Measurements from ENCODE around the gene MIPOL1. TPM values are rescaled to one million over a fixed set of nuclear protein-coding genes. Genes with fewer than 3 reads are reported as not detected.

MIPOL1 gene
- total and polyA plus RNA-seq, 10 donors: 0.50 to 15.5 (median 7.3) TPM

- Histone ChIP-seq H3K27me3 (replicated peaks in 1 of 7) (no peaks in the 10 kb centered on the region), H3K27ac (no peak overlapping the region), H3K36me3 (no peaks in the 10 kb centered on the region), H3K4me3 (no peak overlapping the region), H3K9me3 (no peaks in the 10 kb centered on the region), H3K4me1 (no peaks in the 10 kb centered on the region)
- intact Hi-C loops (cut with DNase I; ENCODE audit: low total_unique reads): no loop called here
- no peak for TF ChIP-seq POLR2AphosphoS5 (IDR thresholded peaks at IDR 0.05)
- DNase-seq: no peak
- WGBS, 5 donors: 84 to 98% (median 88%) methylated on average over 3 of the region's 3 CpGs
Observed at GRCh38 chr14:37247791-37248461, 50.2 kb downstream of the MIPOL1 start.

GRCh38 chr14:37251775-37252174 is 54.0 kb downstream of the MIPOL1 start:
- Histone ChIP-seq H3K9me3 (no peaks in the 10 kb centered on the region), H3K4me3 (no peak overlapping the region), H3K27me3 (replicated peaks in 1 of 7) (no peaks in the 10 kb centered on the region), H3K36me3 (no peaks in the 10 kb centered on the region), H3K27ac (no peak overlapping the region), H3K4me1 (no peaks in the 10 kb centered on the region)
- no peak for TF ChIP-seq POLR2A (IDR thresholded peaks at IDR 0.05)
- TF ChIP-seq CTCF (IDR thresholded peaks at IDR 0.05 in 8 of 11, conservative IDR thresholded peaks at IDR 0.05 in 3 of 11): no peak
- TF ChIP-seq POLR2AphosphoS5 (IDR thresholded peaks at IDR 0.05): no peak
- no peak for DNase-seq
- intact Hi-C loops (cut with DNase I; ENCODE audit: low total_unique reads): no loop called here

GRCh38 chr14:37252434-37252833 is 54.7 kb downstream of the MIPOL1 start:
- no peaks in the 10 kb centered on the region for H3K9me3 ChIP-seq
- no peak for TF ChIP-seq POLR2AphosphoS5 (IDR thresholded peaks at IDR 0.05)
- TF ChIP-seq POLR2A (IDR thresholded peaks at IDR 0.05): no peak
- no peak for TF ChIP-seq CTCF (IDR thresholded peaks at IDR 0.05 in 8 of 11, conservative IDR thresholded peaks at IDR 0.05 in 3 of 11)
- intact Hi-C loops (cut with DNase I; ENCODE audit: low total_unique reads): no loop called here
- no peak for DNase-seq
- H3K27ac ChIP-seq: no peak overlapping the region
- H3K4me1 ChIP-seq: no peaks in the 10 kb centered on the region
- H3K36me3 ChIP-seq: no peaks in the 10 kb centered on the region
- H3K27me3 ChIP-seq (replicated peaks in 1 of 7): no peaks in the 10 kb centered on the region
- WGBS, 5 donors: 86 to 94% (median 88%) methylated on average over 1 of the region's 1 CpG
- no peak overlapping the region for H3K4me3 ChIP-seq

GRCh38 chr14:37253905-37254304 is 56.2 kb downstream of the MIPOL1 start:
- TF ChIP-seq CTCF (IDR thresholded peaks at IDR 0.05 in 8 of 11, conservative IDR thresholded peaks at IDR 0.05 in 3 of 11): no peak
- TF ChIP-seq POLR2AphosphoS5 (IDR thresholded peaks at IDR 0.05): no peak
- no peak for TF ChIP-seq POLR2A (IDR thresholded peaks at IDR 0.05)
- H3K4me3 ChIP-seq: no peak overlapping the region
- H3K36me3 ChIP-seq: no peaks in the 10 kb centered on the region
- H3K9me3 ChIP-seq: no peaks in the 10 kb centered on the region
- WGBS, 5 donors: 71 to 84% (median 75%) methylated on average over 1 of the region's 1 CpG
- no peak for DNase-seq
- no peaks in the 10 kb centered on the region for H3K4me1 ChIP-seq
- no peak overlapping the region for H3K27ac ChIP-seq
- no peaks in the 10 kb centered on the region for H3K27me3 ChIP-seq (replicated peaks in 1 of 7)
- intact Hi-C loops (cut with DNase I; ENCODE audit: low total_unique reads): no loop called here
